HG03196 (cell line): Measurements from ENCODE around the gene NGEF.

Source experiments
- ATAC-seq: cut with Tn5 transposase; IDR thresholded peaks from one replicate; pipeline ENCODE4 v1.9.1; 2021; ENCODE audit not compliant: unreplicated experiment

The NGEF gene

DNA sequence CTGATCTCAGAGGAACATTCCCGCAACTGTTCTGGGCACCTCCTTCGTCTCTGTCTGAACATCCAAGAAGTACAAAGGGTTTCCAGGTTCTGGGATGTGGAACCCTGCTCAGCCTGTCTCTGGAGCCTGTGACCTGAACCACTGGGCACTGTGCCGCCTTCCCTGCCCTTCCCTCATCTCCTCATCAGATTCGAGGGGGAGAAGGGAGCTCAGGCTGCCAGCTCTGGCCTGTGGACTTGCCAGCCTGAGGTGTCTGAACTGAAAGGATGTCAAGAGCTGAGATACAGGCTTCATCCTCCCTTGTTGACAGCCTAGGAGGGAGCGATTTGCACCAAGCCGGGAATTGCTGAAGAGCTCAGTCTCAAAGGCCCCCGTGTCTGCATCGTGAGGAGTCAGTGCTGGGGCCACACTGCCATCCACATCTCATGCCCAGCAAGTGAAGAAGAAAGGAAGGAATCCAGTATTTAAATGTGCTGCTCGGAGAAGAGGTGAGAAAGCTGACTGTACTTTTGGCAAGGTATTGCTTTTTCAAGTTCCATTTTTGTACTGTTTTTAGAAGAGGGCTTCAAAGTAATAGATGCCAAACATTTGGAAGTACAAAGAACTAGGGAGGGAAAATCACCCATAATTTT lies 32.0 kb upstream of the NGEF start:
- no peak for ATAC-seq

DNA sequence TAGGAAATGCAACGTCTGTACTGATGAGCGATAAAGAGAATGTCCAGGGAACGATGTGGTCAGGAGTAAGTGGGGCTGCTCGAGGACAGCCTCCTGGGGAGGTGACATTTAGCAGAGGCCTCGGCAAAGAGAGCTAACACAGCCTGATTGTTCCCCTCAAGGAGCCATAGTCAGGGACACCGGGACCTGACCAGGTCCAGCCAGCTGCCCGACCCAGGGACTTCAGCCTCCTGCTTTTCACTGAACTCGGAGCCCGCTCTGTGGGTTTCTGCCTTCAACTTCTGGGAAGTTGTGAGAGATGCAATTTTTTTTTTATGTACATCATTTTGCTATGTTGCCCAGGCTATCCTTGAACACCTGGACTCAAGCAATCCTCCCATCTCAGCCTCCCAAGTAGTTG lies 29.5 kb upstream of the NGEF start:
- no peak for ATAC-seq

DNA sequence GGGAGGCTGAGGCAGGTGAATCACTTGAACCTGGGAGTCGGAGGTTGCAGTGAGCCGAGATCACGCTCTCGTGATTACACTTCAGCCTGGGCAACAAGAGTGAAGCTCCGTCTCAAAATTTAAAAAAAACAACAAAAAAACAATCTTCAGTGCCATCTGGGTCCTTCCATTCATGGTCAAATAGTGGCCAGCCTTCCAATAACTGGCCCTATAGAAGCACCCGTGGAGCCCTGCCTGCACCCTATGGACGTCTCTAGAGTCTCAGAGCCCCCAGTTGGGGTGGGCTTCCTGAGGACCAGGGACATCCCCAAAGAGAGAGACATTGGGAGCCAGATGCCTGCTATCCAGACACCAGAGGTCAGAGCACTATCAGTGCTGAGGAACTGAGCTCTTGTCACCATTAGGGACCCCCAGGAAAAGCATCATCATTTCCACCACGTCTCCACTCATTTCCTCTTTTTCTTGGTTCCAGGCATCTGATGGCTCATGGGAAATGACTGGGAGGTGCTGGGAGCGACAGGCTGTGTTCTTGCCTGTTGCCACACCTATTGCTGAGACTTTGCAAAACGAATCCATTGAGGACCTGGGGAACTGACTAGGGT lies 28.8 kb upstream of the NGEF start:
- no peak for ATAC-seq

DNA sequence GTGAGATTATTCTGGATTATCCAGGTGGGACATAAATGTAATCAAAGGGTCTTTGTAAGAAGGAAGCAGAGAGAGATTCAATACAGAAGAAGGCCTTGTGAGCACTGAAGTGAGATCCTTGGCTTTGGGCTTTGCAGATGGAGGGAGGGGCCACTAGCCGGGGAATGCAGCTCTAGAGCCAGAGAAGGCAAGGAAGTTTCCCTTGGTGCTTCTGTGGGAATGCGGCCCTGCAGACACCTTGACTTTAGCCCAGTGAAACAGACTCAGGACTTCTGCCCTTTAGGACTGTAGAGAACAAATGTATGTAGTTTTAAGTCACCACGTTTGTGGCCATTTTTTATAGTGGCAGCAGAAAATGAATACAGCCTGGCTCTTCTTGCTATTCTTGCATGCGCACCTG lies 27.5 kb upstream of the NGEF start:
- no peak for ATAC-seq

DNA sequence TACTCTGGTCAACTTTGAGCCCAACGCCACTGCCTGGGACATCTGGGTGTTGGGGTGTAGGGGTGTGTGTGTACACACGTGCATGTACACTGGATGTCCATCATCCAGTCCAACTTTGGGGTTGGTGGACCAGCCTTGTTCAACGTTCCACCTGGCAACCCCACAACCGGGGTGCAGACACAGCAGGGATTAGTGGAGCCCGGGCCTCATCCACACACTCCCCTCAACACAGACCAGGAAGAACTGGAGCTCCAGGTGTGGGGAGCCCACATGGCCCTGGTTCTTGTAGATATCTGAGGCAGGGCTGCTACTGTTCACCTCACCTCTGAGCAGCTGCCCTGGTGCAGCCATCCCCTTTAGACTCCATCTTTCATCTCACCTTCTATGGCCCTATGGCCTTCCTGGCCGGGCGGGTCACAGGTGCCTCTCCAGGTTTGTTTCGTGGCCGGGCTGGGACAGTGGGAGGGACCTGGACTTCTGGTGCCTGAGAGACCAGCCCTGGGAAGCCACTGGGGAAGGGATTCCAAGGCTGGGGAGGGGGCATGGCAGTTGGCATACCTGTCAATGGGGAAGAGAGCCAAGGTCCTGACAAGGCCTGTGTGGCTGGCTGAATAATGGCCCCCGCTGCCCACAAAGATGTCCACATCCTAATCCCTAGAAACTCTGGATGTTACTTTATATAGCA lies 26.9 kb upstream of the NGEF start:
- no peak for ATAC-seq

DNA sequence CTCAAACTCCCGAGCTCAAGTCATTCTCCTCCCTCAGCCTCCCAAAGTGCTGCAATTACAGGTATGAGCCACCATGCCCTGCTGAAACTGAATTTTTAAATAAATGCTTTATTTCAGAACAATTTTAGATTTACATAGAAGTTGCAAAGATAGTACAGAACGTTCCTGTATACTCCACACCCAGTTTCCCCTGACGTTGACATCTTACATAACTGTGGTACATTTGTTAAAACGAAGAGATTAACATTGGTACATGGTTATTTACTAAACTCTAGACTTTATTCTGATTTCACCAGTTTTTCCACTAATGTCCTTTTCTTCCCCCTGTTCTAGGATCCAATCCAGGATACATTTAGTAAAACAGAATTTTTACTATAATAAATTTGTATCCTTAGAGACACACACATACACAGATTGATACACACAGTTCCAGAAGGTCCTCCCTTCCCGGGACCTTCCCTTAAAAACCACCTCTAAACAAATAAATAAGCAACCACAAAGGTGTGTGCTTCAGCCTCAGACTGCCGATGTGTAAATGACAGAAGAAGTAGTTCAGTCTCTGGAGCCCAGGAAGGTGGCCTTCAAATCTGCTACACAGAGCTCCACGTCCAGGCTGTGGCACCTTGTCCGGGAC lies 26.3 kb upstream of the NGEF start:
- no peak for ATAC-seq

DNA sequence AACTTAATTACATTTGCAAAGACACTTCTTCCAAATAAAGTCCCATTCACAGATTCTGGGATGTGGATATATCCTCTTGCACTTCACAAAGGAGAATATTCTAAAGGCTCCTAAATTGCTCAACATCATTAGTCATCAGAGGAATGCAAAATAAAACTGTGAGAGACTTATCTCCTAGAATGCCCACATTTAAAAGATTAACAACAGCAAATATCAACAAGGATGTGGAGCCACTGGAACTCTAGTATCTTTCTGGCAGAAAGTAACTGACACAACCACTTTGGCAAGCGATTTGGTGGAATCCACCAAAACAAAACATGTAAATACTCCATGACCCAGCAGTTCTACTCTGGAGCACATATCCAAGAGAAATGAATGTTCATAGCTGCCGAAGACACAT lies 24.0 kb upstream of the NGEF start:
- ATAC-seq: no peak

DNA sequence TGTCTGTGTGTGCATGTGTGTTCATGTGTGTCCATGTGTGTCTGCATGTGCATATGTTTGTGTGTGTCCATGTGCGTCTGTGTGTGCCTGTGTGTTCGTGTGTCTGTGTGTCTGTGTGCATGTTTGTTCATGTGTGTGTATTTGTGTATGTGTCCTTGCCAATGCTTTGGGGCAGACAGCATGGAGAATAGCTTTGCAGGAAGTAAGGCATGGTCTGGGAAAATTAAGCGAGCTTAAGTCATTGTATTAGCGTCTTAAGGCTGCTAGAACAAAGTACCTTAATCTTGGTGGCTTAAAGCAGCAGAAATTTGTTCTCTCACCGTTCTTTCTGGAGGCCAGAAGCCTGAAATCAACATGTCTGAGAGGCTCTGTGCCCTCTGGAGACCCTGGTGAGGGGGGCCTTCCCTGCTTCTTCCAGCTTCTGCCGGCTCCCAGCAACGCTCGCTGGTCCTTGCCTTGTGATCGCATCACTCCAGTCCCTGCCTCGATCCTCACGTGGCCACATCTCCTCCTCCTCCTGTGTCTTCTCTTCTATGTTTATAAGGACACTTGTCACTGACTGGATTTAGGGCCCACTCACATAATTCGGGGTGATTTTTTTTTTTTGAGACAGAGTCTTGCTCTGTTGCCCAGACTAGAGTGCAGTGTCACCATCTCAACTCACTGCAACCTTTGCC lies 23.2 kb upstream of the NGEF start:
- no peak for ATAC-seq

DNA sequence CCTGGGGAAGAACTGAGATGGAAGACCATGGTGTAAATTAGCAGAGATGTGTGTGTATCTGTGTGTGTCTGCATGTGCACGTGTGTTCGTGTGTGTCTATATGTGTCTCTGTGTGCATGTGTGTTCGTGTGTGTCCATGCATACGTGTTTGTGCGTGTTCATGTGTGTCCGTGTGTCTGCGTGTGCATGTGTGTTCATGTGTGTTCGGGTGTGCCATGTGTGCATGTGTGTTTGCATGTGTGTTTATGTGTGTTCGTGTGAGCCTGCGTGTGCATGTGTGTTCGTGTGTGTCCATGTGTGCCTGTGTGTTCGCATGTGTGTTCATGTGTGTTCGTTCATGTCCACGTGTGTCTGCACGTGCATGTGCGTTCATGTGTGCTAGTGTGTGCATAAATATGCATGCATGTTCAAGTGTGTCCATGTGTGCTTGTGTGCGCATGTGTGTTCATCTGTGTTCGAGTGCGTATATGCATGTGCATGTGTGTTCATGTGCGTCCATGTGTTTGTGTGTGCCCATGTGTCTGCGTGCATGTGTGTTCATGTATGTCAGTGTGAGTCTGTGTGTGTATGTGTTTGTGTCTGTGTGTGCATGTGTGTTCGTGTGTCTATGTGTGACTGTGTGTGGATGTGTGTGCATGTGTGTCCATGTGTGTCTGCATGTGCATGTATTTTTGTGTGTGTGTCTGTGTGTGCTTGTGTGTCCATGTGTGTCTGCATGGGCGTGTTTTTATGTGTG lies 22.5 kb upstream of the NGEF start:
- ATAC-seq: no peak

DNA sequence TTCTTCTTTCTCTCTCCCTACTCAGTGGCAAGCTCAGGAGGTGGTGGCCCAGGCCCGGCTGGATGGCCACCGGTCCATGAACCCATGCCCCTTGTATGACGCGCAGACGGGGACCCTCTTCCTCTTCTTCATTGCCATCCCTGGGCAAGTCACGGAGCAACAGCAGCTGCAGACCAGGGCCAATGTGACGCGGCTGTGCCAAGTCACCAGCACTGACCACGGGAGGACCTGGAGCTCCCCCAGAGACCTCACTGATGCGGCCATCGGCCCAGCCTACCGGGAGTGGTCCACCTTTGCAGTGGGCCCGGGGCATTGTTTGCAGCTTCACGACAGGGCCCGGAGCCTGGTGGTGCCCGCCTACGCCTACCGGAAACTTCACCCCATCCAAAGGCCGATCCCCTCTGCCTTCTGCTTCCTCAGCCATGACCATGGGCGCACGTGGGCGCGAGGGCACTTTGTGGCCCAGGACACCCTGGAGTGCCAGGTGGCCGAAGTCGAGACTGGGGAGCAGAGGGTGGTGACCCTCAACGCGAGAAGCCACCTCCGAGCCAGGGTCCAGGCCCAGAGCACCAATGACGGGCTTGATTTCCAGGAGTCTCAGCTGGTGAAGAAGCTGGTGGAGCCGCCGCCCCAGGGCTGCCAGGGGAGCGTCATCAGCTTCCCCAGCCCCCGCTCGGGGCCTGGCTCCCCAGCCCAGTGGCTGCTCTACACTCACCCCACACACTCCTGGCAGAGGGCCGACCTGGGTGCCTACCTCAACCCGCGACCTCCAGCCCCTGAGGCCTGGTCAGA lies 21.2 kb upstream of the NGEF start:
- ATAC-seq: no peak

DNA sequence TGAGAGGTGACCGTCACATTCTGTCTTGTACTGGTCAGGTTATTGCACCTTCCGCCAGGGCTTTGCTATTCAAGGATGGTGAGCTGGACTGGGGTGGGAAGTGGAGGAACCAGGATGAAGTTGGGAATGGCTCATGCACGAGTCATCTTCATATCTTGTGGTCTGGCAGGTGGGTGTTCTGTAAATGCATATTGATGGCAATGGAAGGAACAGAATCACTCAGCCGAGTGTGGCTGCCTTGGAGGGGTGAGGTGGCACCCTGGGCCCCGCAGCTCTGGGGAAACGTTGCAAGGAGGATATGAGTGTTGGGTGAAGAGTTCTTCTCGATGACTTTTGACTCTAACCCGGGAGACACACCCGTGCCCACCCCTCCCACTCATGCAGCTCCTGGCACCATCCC lies 20.6 kb upstream of the NGEF start:
- no peak for ATAC-seq

DNA sequence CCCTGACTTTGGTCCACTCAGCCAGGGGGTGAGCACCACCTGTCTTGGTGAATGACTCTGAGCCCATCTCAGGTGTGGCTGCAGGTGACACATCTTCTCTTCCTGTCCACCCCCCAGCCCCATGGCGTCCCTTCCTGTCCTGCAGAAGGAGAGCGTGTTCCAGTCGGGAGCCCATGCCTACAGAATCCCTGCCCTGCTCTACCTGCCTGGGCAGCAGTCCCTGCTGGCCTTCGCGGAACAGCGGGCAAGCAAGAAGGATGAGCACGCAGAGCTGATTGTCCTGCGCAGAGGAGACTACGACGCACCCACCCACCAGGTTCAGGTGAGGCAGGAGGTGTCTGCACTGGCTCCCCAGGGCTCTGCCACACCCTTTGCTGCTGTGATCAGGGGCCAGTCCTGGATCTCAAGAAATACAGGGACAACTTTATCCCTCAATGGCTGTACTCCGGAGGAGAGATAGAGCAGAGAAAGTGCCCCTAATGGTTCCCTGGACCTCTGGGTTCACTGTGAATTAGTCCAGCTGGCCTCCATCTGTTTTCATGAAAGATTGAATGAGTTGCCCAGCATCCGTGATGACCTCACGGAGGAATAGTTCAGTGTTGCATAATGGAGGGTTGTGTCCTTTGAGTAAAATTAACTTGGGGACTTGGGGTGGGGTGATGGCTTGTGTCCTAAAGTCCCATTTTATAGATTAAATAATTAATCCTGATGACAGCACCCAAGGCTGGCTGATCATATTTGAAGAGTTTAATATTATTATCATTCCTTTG lies 19.7 kb upstream of the NGEF start, which contains the start of gene NEU2:
TSS of gene NEU2 (plus strand) at position 122 of the 770 bp plus-strand sequence. CDS start at position 122, 0 bp downstream.
- no peak for ATAC-seq

DNA sequence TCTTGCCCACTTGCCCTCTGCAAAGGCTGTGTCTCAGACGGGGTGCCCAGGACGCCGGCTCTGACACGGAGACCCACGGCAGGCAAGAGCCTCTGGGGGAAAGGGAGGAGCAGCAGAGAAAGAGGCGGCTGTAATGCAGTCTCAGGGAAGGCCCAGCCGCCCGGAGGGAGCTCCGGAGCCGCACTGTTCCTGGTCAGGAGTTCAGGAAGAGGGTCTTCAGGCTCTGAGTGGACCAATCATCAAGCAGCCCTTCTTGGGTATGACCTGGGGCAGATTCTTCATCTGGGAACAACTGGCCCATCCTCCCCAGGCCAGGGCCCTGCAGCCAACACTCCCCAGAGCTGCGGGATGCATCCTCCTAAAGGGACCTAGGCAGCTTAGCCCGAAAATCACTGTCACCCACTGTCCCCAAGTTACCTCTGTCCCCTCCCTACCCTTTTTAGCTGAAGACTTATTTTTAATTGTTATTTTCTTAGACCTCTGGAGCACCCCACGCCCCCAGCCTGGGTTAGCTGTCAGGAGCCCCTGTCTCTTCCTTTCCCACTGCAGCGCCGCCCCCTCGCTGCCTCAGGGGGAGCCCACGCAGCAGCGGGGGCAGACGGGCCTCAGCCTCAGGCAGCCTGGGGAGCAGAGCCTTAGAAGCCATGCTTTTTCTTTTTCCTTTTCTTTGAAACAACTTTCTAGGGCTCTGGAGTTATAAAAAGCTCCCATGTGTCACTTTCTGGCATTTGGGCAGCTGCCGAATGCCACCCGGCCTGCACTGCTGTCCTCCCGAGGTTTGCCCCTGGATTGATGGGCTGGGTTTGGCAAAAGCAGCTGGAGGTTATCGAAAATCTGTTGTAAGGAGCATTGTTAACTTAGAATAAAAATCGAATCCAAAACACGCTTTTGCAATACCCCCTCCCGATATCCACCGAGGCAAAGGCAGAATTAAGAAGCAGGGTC lies 18.8 kb upstream of the NGEF start:
- no peak for ATAC-seq

DNA sequence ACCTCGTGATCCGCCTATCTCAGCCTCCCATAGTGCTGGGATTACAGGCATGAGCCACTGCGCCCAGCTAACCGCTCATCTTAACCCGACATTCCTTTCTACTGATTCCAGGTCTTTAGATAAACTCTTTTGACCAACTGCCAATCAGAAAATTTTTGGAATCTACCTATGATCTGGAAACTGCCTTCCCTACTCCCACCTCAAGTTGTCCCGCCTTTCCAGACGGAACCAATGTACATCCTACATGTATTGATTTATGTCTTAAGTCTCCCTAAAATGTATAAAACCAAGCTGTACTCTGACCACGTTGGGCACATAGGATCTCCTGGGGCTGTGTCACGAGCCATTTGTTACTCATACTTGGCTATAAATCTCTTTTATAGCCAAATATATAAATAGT lies 16.3 kb upstream of the NGEF start:
- ATAC-seq: no peak

DNA sequence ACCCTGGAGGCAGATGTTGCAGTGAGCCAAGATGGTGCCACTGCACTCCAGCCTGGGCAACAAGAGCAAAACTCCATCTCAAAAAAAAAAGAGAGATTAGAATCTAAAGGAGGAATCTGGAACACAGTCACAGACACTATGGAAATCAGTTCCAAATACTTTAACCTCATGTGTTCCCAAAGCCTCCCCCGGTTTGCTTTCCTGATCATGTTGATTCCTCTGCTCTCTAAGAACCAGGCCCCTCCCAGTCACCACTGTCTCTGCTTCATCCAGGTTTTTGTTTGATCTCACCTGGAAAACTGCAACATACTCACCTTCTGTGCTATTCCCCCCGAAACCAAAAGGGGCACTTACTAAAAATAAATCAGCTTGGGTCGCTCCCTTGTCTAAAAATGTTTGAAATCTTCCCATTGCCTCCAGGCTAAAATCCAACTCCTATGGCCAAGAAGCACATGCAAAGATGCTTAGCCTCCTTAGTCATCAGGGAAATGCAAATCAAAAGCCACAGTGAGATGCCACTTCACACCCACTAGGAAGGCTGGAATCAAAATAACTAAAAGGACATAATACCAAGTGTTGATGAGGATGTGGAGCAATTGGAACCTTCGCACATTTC lies 13.2 kb upstream of the NGEF start:
- no peak for ATAC-seq

DNA sequence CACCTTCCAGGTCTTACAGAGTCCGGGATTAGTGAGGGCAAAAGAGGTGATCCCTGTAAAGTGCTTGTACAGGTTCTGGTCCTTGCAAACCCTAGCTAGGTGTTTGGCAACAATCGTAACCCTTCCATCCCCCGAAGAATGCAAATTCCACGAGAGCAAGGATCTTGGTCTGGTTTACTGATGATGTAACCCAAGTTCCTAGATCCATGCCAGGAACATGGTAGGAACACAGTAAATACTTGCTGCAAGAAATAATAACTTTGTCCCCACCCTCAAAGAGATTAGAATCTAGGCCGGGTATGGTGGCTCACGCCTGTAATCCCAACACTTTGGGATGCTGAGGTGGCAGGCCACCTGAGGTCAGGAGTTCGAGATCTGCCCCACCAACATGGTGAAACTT lies 12.7 kb upstream of the NGEF start:
- ATAC-seq: no peak

DNA sequence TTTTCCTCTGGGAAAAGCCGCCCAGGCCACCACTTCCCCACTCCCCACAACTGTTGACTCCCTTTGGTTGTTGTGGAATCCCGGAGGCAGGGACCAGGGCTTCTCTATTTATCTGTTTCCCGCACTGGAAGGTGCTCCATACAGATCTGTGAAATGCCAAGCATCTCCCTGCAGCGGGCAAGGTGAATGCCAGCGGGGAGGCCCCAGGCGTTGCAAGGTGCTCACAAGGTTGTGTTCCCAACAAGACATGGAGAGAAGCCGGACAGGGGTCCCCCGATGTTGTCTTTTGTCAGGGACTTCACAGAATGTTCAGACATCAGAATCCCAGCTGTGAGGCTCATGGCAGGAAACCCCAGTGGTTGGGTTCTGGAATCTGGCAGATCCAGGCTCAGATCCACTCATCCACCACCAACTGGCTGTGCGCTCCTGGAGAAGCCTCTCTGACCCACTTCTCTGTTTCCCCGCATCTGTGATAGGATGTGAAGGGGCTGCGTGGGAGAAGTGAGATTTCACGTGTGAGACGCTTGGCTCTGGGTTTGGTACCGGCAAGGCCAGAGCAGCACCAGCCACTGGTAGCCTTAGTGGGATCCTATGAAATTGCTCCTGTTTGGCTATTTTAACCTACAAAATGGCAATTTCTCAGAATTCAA lies 10.8 kb upstream of the NGEF start:
- ATAC-seq: no peak
